ENCODE data around the gene KCNB1. TPM values are rescaled to one million over a fixed set of nuclear protein-coding genes. Genes with fewer than 3 reads are reported as not detected.
A peak's percentile ranks its signal among the peaks of the same experiment; 100 is the strongest.

KCNB1 gene
- polyA plus RNA-seq (2012; ENCODE audit: insufficient read depth, insufficient read length, low read depth), result 6.9 TPM

GRCh38 chr20:49482621-49483017 is at the start of gene KCNB1:
TSS of gene KCNB1 (minus strand) at chr20:49482668. CDS start at chr20:49482480, 188 bp downstream.
- Histone ChIP-seq H3K4me3 (ENCODE audit: low read depth, low read length) (peak within 1 kb of the TSS; percentile 79), H3K9me3 (no peaks in the 10 kb centered on the region), H3K27me3 (no peaks in the 10 kb centered on the region), H3K4me1 (0 out of 2 replicates have a peak, but pooled peaks cover 3% of the 10 kb centered on the region), H3K36me3 (no peaks in the 10 kb centered on the region; the same call in 1 of the 2 replicates)
- DNase-seq, result no peak
- no peak for TF ChIP-seq CTCF (IDR thresholded peaks at IDR 0.05; ENCODE audit: low read depth, low read length)

DNA sequence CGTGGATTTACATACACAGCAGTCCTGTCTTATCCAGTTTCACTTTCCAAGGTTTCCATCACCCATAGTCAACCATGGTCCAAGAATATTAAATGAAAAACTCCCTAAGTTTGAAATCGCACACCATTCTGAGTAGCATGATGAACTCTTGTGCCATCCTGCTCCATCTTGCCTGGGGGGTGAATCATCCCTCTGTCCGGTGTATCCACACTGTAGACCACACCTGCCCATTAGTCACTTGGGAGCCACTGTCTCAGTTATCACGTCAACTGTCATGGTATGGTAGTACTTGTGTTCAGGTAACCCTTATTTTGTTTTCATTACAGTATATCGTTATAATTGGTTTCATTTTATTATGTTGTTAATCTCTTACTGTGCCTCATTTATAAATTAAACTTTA is 47.0 kb upstream of the KCNB1 start:
- no peaks in the 10 kb centered on the region for H3K4me1 ChIP-seq
- H3K36me3 ChIP-seq, result no peaks in the 10 kb centered on the region
- no peaks in the 10 kb centered on the region for H3K27me3 ChIP-seq
- no peak for TF ChIP-seq CTCF (IDR thresholded peaks at IDR 0.05; ENCODE audit: low read depth, low read length)
- H3K4me3 ChIP-seq (ENCODE audit: low read depth, low read length), result no peak overlapping the region
- H3K9me3 ChIP-seq, result peaks cover 3% of the 10 kb centered on the region; the same call in 1 of the 2 replicates
- DNase-seq, result no peak

DNA sequence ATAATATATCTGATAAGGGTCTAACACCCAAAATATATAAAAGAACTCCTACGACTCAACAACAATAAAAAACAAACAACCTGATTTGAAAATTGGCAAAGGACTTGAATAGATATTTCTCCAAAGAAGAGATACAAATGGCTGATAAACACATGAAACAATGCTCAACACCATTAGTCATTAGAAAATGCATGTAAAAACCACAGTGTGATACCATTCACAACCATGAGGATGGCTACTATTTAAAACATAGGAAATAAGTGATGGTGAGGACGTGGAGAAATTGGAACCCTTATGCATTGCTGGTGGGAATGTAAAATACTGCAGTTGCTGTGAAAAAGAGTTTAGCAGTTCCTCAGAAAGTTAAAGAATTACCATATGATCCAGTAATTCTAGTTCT is 44.1 kb upstream of the KCNB1 start:
- TF ChIP-seq CTCF (IDR thresholded peaks at IDR 0.05; ENCODE audit: low read depth, low read length), result no peak
- no peak for DNase-seq
- H3K9me3 ChIP-seq, result peaks cover 3% of the 10 kb centered on the region; the same call in 1 of the 2 replicates
- H3K4me3 ChIP-seq (ENCODE audit: low read depth, low read length), result no peak overlapping the region
- H3K4me1 ChIP-seq, result no peaks in the 10 kb centered on the region
- H3K36me3 ChIP-seq, result no peaks in the 10 kb centered on the region
- no peaks in the 10 kb centered on the region for H3K27me3 ChIP-seq

- Histone ChIP-seq H3K27me3 (no peaks in the 10 kb centered on the region), H3K9me3 (peaks cover 3% of the 10 kb centered on the region; the same call in 1 of the 2 replicates), H3K36me3 (no peaks in the 10 kb centered on the region), H3K4me1 (no peaks in the 10 kb centered on the region), H3K4me3 (ENCODE audit: low read depth, low read length) (no peak overlapping the region)
- no peak for TF ChIP-seq CTCF (IDR thresholded peaks at IDR 0.05; ENCODE audit: low read depth, low read length)
- no peak for DNase-seq
These were observed 43.6 kb upstream of the KCNB1 start for GRCh38 chr20:49526056-49526455.

DNA sequence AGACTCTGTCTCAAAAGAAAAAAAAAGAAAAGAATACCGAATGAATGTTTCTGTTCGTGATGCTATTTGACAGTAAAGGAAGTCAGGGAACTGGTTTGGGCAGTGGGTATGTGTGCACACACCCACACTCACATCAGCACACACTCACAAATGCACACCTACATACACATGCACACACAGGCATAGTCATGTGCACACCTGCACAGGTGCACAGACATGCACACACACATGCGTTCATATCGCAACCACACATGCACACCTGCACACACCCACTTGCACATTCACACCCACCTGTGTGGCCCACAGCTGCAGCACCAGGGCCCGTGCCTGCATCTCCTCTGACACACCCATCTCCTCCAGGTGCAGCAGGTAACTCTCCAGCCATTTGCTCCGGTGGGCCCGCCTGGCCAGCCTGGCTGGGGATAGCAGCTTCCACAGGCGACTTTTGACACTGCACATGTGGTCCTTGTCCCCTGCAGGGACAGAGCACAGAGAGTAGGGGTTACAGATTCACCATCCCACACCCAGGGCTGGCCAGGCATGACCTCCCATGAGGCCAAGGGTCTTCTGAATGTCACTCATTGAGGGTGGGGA is 41.4 kb upstream of the KCNB1 start:
- H3K36me3 ChIP-seq, result no peaks in the 10 kb centered on the region
- H3K9me3 ChIP-seq, result peaks cover 3% of the 10 kb centered on the region; the same call in 1 of the 2 replicates
- no peak for DNase-seq
- TF ChIP-seq CTCF (IDR thresholded peaks at IDR 0.05; ENCODE audit: low read depth, low read length), result no peak
- H3K4me1 ChIP-seq, result no peaks in the 10 kb centered on the region
- no peak overlapping the region for H3K4me3 ChIP-seq (ENCODE audit: low read depth, low read length)
- no peaks in the 10 kb centered on the region for H3K27me3 ChIP-seq

DNA sequence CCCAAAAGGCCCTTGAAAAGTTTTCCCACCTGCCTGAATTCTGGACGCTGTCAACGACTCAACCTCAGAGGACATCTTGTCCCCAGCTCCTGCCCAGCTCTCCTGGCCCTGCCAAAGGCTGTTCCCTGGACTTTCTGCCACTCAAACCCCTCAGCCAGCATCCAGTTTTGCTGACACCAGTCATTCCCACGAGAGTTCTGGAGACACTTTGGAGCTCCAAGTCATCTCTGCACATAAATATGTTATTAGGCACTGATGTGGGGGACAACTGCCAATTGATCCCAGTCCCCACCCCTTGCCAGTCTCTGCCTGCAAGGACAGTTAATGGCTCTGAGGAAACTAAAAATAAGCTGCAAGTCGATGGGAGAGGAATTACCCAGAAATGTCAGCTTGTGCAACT is 38.9 kb upstream of the KCNB1 start:
- Histone ChIP-seq H3K36me3 (no peaks in the 10 kb centered on the region), H3K27me3 (no peaks in the 10 kb centered on the region), H3K9me3 (peaks cover 3% of the 10 kb centered on the region; the same call in 1 of the 2 replicates), H3K4me3 (ENCODE audit: low read depth, low read length) (no peak overlapping the region), H3K4me1 (no peaks in the 10 kb centered on the region)
- no peak for TF ChIP-seq CTCF (IDR thresholded peaks at IDR 0.05; ENCODE audit: low read depth, low read length)
- DNase-seq, result no peak
